Cortex of kidney (tissue), 1 donor: ENCODE data around the gene C8G.

Experiments
- DNase-seq: peaks from one replicate; lab custom pipeline; 2025; lab: John Stamatoyannopoulos, UW

The C8G gene

DNA sequence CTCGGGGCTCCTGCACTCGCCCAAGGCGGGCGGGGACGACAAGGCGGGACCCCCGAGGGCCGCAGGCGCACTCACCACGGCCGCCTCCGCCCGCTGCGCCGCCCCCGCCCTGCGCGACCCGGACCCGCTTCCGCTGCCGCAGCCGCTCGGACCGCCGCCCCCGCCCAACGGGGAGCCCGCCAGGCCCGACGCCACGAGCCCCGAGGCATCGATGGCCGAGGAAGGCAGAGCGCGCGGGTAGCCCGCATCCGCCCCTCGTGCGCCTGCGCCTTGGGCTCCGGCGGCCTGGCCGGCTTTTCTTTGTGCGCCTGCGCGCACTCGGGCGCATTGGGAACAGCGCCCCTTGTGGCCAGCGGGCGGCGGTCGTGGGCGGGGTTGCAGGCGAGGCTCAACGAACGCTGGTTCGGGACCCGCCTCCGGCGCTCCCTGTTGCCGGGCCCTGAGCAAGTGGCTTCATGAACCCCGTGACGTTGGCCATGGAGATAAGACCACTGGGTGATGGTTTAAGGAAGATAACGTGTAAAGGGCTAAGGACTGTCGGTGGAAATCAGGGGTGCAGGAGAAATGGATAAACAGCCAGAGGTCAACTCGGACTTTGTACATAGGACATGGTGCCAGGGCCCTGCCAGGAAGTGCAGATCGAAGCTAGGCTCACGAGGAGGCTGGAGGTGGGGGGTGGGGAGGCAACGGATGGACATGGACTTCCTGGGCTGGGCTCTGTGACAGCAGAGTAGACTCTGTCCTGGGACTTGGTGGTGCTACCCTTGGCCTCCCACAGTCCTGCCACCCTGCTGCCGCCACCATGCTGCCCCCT is at the start of gene C8G, which contains the start of gene FBXW5:
Gene C8G, plus strand, starts transcription at position 725 of the 814 bp plus-strand sequence. Its CDS starts 78 bp downstream, at position 803.
Gene FBXW5, minus strand, starts transcription at position 220 of the 814 bp plus-strand sequence. CDS start 655 bp downstream, outside the sequence.
- DNase-seq, result peak; percentile 89

- no peak for DNase-seq
These were observed 49.0 kb upstream of the C8G start for GRCh38 chr9:136896027-136896426.

DNA sequence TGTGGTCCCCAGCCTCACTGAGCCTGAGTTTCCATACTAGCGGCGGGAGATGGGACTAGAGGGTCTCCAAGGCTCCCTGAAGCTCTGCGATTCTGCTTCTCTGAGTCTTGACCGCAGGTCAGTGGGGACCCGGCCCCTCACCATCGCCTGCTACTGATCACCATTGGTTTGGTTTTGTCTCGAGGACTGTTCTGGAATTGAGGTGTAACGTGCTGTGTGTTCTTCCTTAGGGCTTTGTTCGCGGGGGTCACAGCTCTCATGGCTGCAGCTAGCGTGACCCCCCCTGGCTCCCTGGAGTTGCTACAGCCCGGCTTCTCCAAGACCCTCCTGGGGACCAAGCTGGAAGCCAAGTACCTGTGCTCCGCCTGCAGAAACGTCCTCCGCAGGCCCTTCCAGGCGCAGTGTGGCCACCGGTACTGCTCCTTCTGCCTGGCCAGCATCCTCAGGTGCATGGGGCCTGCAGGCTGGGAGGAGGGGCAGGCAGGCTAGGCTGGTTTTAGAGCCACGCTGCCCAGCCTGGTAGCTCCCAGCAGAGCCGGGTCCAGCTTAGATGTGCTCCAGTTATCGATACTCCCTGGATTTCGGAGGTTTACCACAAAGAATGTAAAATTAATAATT is 46.5 kb upstream of the C8G start:
- DNase-seq, result no peak

- DNase-seq, result no peak
These were observed 45.8 kb upstream of the C8G start for GRCh38 chr9:136899196-136899595.

GRCh38 chr9:136900556-136900955 is 44.5 kb upstream of the C8G start:
- DNase-seq, result no peak

DNA sequence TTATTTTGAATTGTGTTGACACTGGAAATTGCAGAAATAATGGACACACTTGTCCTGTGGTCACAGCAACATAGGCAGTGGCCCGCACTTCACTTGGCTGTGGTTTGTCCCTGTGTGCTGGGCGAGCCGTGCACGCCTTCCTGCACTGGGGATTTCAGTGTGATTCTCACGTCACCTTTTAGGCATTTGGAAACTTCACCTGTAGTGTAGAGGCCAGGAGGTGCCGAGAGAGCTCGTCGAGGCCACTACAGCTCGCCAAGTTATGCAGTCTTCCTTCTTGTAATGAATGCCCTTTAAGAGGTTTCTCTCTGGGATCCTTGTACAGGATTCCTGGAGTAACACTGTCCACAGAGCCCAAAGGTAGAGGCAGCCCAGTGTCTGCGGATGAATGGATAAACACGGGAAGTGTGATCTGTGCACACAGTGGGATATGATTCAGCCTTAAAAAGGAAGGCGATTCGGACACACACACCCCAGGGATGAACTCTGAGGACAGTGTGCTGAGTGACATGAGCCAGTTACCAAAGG is 44.0 kb upstream of the C8G start:
- no peak for DNase-seq

- no peak for DNase-seq
These were observed 43.4 kb upstream of the C8G start for GRCh38 chr9:136901516-136902258.

DNA sequence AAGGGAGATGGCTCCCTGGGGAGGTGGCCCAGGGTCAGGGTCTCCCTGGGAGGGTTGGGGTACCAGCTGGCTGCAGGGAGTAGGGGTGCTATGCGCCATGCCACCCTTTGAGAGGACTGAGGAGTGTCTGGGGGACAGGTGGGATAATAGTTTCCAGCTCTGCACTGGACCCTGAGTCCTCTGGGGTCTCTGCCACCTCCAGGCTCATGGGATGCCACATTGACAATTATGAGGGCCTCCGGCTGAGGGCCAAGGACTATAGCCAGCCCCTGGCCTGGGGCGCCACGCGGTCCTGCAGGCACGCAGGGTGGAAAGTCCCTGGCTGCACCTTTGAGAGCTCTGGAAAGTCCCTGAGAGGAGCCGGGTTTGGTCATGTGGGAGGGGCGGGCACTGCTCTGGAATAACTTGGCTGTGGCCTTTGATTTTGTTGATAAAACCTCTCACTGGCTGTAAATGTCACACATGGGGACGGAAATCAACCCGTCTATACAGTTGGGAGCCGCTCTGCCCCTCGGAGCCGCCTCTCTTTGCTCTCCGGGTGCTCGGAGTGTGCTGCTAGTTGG is 42.7 kb upstream of the C8G start:
- no peak for DNase-seq

- no peak for DNase-seq
These were observed 41.9 kb upstream of the C8G start for GRCh38 chr9:136903041-136903554.

DNA sequence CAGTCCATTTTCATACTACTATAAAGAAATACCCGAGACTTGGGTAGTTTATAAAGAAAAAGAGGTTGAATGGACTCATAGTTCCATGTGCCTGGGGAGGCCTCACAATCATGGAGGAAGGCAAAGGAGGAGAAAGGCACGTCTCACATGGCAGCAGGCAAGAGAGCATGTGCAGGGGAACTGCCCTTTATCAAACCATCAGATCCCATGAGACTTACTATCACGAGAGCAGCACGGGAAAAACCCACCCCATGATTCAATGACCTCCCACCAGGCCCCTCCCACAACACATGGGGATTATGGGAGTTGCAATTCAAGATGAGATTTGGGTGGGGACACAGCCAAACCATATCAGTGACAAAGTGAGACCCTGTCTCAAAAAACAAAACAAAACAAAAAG is 38.8 kb upstream of the C8G start:
- no peak for DNase-seq

DNA sequence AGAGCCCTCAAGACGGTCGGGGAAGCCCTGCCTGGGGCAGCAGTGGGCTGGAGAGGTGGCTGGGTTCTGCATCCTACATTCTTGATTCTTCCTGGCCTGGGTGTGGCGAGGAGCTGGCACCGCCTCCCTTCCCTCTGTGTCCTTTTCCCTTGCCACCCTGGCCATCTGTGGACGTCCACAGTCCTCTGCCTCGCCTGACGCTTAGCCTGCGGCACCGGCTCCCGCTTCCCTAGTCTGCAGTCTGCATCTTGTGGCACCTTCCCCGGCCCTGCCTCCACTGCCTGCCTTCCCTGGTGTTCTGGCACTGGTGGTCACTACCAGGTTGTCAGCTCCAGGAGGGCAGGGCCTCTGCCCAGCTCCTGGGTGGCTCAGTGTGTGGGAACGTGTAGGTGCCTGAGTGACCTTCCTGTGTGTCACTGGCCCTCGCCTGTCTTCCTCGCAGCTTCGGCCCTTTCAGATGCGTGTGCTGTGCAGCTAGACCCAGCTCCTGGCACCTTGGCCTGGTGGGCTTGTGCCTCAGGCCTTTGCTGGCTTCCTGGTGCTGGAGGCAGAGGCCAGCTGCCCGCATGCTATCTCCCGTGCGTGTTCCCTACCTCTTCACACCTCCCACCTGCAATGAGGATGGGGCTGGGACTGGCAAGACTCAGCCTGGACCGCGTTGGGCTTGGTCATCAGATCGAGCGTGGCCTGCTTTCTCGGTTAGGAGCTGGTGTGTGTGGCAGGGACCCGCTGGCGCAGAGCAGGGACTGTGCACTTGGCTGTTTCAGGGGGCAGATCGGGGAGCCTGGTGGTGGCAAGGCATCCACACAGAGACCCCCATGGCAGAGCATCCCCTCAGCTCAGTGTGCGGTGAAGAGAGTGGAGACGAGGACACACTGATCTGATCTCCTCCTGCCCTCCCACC is 37.8 kb upstream of the C8G start:
- DNase-seq, result no peak

DNA sequence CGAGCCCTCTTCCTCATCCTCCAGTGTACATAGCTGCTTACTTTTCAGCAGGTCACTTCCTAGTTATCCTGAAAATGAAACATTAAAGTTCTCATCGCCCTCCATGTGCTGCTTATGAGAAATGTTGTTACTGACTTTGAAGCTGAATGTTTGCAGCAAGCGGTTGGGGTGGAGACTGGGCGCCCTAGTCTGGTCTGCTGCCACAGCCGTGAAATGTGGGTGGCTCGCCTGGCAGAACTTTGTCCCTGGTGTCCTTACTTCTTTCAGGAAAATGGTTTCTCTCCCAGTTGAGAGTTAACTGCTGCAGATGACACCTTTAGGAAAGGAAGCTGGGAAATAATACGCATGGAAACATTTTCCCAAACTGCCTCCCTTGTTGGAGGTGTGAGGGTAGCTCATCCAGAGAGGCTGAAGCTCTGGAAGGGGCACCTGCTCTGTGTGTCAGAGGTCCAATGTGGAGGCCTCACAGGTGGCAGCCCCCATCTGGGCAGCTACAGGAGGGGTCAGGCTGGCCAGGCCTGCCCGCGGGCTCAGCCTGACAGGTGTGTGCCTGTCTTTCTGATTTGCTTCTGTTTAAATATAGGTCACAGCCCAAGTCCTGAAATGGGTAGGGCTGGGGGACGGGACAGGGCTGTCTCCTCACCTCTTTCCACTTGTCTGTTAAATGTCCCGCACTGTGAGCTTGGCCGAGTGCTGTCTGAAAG is 34.7 kb upstream of the C8G start:
- DNase-seq, result no peak

- no peak for DNase-seq
These were observed 34.2 kb upstream of the C8G start for GRCh38 chr9:136910901-136911245.

- DNase-seq, result no peak
These were observed 31.2 kb upstream of the C8G start for GRCh38 chr9:136913701-136914438.

- DNase-seq, result no peak
These were observed 29.3 kb upstream of the C8G start for GRCh38 chr9:136915632-136916329.

- DNase-seq, result no peak
These were observed 28.5 kb upstream of the C8G start for GRCh38 chr9:136916330-136917184.

DNA sequence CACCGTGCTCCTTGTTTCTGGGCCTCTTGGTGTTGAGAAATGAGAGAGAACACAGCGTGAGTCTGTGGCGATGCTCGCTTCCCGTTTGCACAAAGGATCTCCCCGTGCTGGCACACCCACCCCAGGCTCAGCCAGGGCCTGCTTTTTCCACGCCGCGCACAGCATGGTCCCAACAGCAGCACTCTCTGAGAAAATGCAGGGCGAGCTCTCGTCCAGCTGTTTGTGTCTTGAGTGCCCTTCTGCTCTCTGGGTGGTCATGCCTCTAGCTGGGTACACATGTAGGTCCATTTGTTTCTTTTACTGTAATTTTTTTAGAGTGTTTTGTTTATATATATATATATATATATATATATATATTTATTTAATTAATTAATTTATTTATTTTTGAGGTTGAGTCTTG is 27.1 kb upstream of the C8G start:
- DNase-seq, result no peak

GRCh38 chr9:136920069-136920468 is 25.0 kb upstream of the C8G start:
- no peak for DNase-seq
